HepG2 (cell line): ENCODE results near the gene CEP76. TPM values are rescaled to one million over a fixed set of nuclear protein-coding genes. Genes with fewer than 3 reads are reported as not detected.

Experiments used
- BCL6 ChIP-seq: IDR thresholded peaks from 2 replicates; pipeline ENCODE4 v1.6.1; 2016; ENCODE audit warnings: missing genetic modification reagents, missing compliant biosample characterization
- CREM ChIP-seq, 2 experiments: sonication (generic) in 1 of 2; formaldehyde crosslinking in 1 of 2; IDR thresholded peaks; 2 replicates each; pipeline versions ENCODE4 v1.4.0 to v1.6.1; 2016 to 2020; ENCODE audit warnings: antibody characterized with exemption in 1 of 2, mild to moderate bottlenecking in 1 of 2, missing genetic modification reagents in 1 of 2
- EHMT2 ChIP-seq: fragments of 200-600 bp; sonication (generic); IDR thresholded peaks from 2 replicates; pipeline ENCODE4 v1.7.0; 2017; ENCODE audit warnings: antibody characterized with exemption, low read depth, low read length, borderline replicate concordance
- ELF3 ChIP-seq: IDR thresholded peaks from 2 replicates; pipeline ENCODE4 v1.6.1; 2016; ENCODE audit warnings: missing genetic modification reagents, missing compliant biosample characterization
- ELK4 ChIP-seq: sonication (generic); formaldehyde crosslinking; IDR thresholded peaks from 2 replicates; pipeline ENCODE4 v1.9.0; 2021; ENCODE audit warnings: missing genetic modification reagents, borderline replicate concordance
- EP300 ChIP-seq, 3 experiments: sonication (generic) in 1 of 3; formaldehyde crosslinking in 1 of 3; IDR thresholded peaks; 2 replicates each; pipeline versions ENCODE4 v1.5.1 to v1.6.1; 2011 to 2020; ENCODE audit warnings: low read depth in 2 of 3, low read length in 2 of 3, borderline replicate concordance in 1 of 3, improper control_type of control experiment in 1 of 3, mild to moderate bottlenecking in 1 of 3, missing genetic modification reagents in 1 of 3, moderate library complexity in 1 of 3
- FOXA1 ChIP-seq, 2 experiments: fragments of 450-650 bp in 1 of 2; sonication (generic) in 1 of 2; formaldehyde crosslinking in 1 of 2; IDR thresholded peaks; 2 replicates each; pipeline versions ENCODE4 v1.4.0 to v1.6.1; 2016 to 2020; ENCODE audit warnings: missing genetic modification reagents in 1 of 2
- FOXA3 ChIP-seq: IDR thresholded peaks from 2 replicates; pipeline ENCODE4 v1.6.1; 2016; ENCODE audit warnings: missing genetic modification reagents, missing compliant biosample characterization
- FOXP4 ChIP-seq: sonication (generic); formaldehyde crosslinking; IDR thresholded peaks from 2 replicates; pipeline ENCODE4 v1.4.0; 2020; ENCODE audit warnings: missing genetic modification reagents
- HOXA3 ChIP-seq: sonication (generic); formaldehyde crosslinking; IDR thresholded peaks from 2 replicates; pipeline ENCODE4 v1.5.0; 2020; ENCODE audit warnings: missing genetic modification reagents
- KDM5B ChIP-seq: sonication (generic); formaldehyde crosslinking; IDR thresholded peaks from 2 replicates; pipeline ENCODE4 v1.4.0; 2020; ENCODE audit warnings: missing genetic modification reagents, mild to moderate bottlenecking, borderline replicate concordance
- MIXL1 ChIP-seq: IDR thresholded peaks from 2 replicates; pipeline ENCODE4 v1.6.1; 2016
- MYC ChIP-seq: sonication (generic); formaldehyde crosslinking; IDR thresholded peaks from 2 replicates; pipeline ENCODE4 v1.9.0; 2021; ENCODE audit warnings: missing genetic modification reagents, borderline replicate concordance
- NPAS2 ChIP-seq: sonication (generic); formaldehyde crosslinking; IDR thresholded peaks from 2 replicates; pipeline ENCODE4 v1.8.0; 2022; ENCODE audit warnings: mild to moderate bottlenecking, missing genetic modification reagents, borderline replicate concordance
- RARA ChIP-seq: IDR thresholded peaks from 2 replicates; pipeline ENCODE4 v1.6.1; 2016; ENCODE audit warnings: missing genetic modification reagents, missing compliant biosample characterization
- SAP130 ChIP-seq: IDR thresholded peaks from 2 replicates; pipeline ENCODE4 v1.6.1; 2016; ENCODE audit warnings: low read depth
- SMARCC2 ChIP-seq: fragments of 450-650 bp; IDR thresholded peaks from 2 replicates; pipeline ENCODE4 v1.6.1; 2017; ENCODE audit warnings: antibody characterized with exemption, mild to moderate bottlenecking
- SOX5 ChIP-seq: IDR thresholded peaks from 2 replicates; pipeline ENCODE4 v1.6.1; 2016; ENCODE audit warnings: borderline replicate concordance
- SOX6 ChIP-seq, 2 experiments: fragments of 450-650 bp in 1 of 2; sonication (generic) in 1 of 2; formaldehyde crosslinking in 1 of 2; IDR thresholded peaks; 2 replicates each; pipeline versions ENCODE4 v1.4.0 to v1.6.1; 2017 to 2020; ENCODE audit warnings: antibody characterized with exemption in 1 of 2, mild to moderate bottlenecking in 1 of 2, missing genetic modification reagents in 1 of 2
- SP4 ChIP-seq: sonication (generic); formaldehyde crosslinking; IDR thresholded peaks from 2 replicates; pipeline ENCODE4 v1.8.1; 2023; ENCODE audit warnings: mild to moderate bottlenecking, missing genetic modification reagents
- TOE1 ChIP-seq: sonication (generic); formaldehyde crosslinking; IDR thresholded peaks from 2 replicates; pipeline ENCODE4 v1.4.0; 2020; ENCODE audit warnings: mild to moderate bottlenecking, missing genetic modification reagents
- TOPORS ChIP-seq: sonication (generic); formaldehyde crosslinking; IDR thresholded peaks from 2 replicates; pipeline ENCODE4 v1.8.0; 2023; ENCODE audit warnings: mild to moderate bottlenecking, missing genetic modification reagents
- ZBTB37 ChIP-seq: sonication (generic); formaldehyde crosslinking; IDR thresholded peaks from 2 replicates; pipeline ENCODE4 v1.4.0; 2020; ENCODE audit warnings: mild to moderate bottlenecking, missing genetic modification reagents
- ZNF253 ChIP-seq: sonication (generic); formaldehyde crosslinking; IDR thresholded peaks from 2 replicates; pipeline ENCODE4 v1.8.0; 2022; ENCODE audit warnings: mild to moderate bottlenecking, missing genetic modification reagents, borderline replicate concordance
- ZNF335 ChIP-seq: sonication (generic); formaldehyde crosslinking; IDR thresholded peaks from 2 replicates; pipeline ENCODE4 v1.4.0; 2020; ENCODE audit warnings: missing genetic modification reagents
- ZNF441 ChIP-seq: sonication (generic); formaldehyde crosslinking; IDR thresholded peaks from 2 replicates; pipeline ENCODE4 v1.7.0; 2021; ENCODE audit warnings: missing genetic modification reagents, borderline replicate concordance
- ZNF749 ChIP-seq: sonication (generic); formaldehyde crosslinking; IDR thresholded peaks from 2 replicates; pipeline ENCODE4 v1.8.0; 2022; ENCODE audit warnings: mild to moderate bottlenecking, missing genetic modification reagents, moderate library complexity, borderline replicate concordance
- ZNF782 ChIP-seq: sonication (generic); formaldehyde crosslinking; IDR thresholded peaks from 2 replicates; pipeline ENCODE4 v1.4.0; 2020; ENCODE audit warnings: missing genetic modification reagents, mild to moderate bottlenecking, borderline replicate concordance
- polyA plus RNA-seq, 8 experiments: library from polyadenylated mRNA; depleted of rRNA in 3 of 8; stranded (reverse) in 7 of 8; unstranded in 1 of 8; fragments of >200 nt; fragmentation: Illumina TruSeq in 4 of 8; extraction: Trizol in 4 of 8; gene quantifications; 2 replicates each; pipeline versions ENCODE4 v1.2.1 to v1.2.3, GENCODE V29; 2011 to 2016; ENCODE audit warnings: low read depth in 4 of 8, missing spikeins in 1 of 8, mixed read lengths in 1 of 8; ENCODE audit not compliant: insufficient read depth in 1 of 8
- total RNA-seq, 5 experiments: library from RNA; depleted of rRNA; stranded (reverse); fragments of >200 nt; fragmentation: Illumina TruSeq; extraction: Trizol; gene quantifications; 2 replicates each; pipeline ENCODE4 v1.2.3, GENCODE V29; 2016; ENCODE audit warnings: low read depth in 1 of 5

CEP76 gene
- total and polyA plus RNA-seq, 2 of the 13 experiments (the other 11 are each of a cell fraction or from before 2014, with no cell fraction given): 13.9 to 15.1 TPM

- TF ChIP-seq CREM (IDR thresholded peaks at IDR 0.05): 0 out of 2 replicates have a peak, but pooled peaks have one; percentile 37
- no peak for TF ChIP-seq CREM (CRISPR knock-in tag; IDR thresholded peaks at IDR 0.05)
- TF ChIP-seq ZNF335 (CRISPR knock-in tag): peak; percentile 87
- TF ChIP-seq FOXA3: peak; percentile 87
- no peak for TF ChIP-seq ZNF749 (CRISPR knock-in tag)
- TF ChIP-seq ZBTB37: no peak
- no peak for TF ChIP-seq NPAS2 (CRISPR knock-in tag)
- TF ChIP-seq RARA (CRISPR knock-in tag): peak; percentile 77
- no peak for TF ChIP-seq TOPORS (CRISPR knock-in tag)
- peak; percentile 70; the same call in 1 of the 2 replicates for TF ChIP-seq MIXL1 (CRISPR knock-in tag)
- peak; percentile 49 for TF ChIP-seq SAP130
- TF ChIP-seq ELK4 (CRISPR knock-in tag): no peak
- TF ChIP-seq MYC (CRISPR knock-in tag): no peak
- TF ChIP-seq ZNF782 (CRISPR knock-in tag): no peak
- TF ChIP-seq FOXA1 (IDR thresholded peaks at IDR 0.05): peak; percentile 65; the same call in 1 of the 2 replicates
- TF ChIP-seq FOXA1 (CRISPR knock-in tag; IDR thresholded peaks at IDR 0.05): peak; percentile 53
- no peak for TF ChIP-seq ZNF253 (CRISPR knock-in tag)
- no peak for TF ChIP-seq ZNF441 (CRISPR knock-in tag)
- no peak for TF ChIP-seq SOX6 (IDR thresholded peaks at IDR 0.05)
- TF ChIP-seq SOX6 (CRISPR knock-in tag; IDR thresholded peaks at IDR 0.05): peak; percentile 50; the same call in 1 of the 2 replicates
- TF ChIP-seq FOXP4 (CRISPR knock-in tag): peak; percentile 31; the same call in 1 of the 2 replicates
- peak; percentile 56; the same call in 1 of the 2 replicates for TF ChIP-seq ELF3 (CRISPR knock-in tag)
- TF ChIP-seq SMARCC2: no peak
- no peak for TF ChIP-seq KDM5B
- TF ChIP-seq TOE1: no peak
- TF ChIP-seq EHMT2: no peak
- peak; percentile 83; the same call in 1 of the 2 replicates for TF ChIP-seq SOX5
- peak in 1 of 2 experiments; percentile 61; a peak in 1 of 4 replicates for TF ChIP-seq EP300 (IDR thresholded peaks at IDR 0.05; ENCODE audit: low read depth in 2 of 2, low read length in 2 of 2)
- TF ChIP-seq EP300 (CRISPR knock-in tag; IDR thresholded peaks at IDR 0.05; ENCODE audit: borderline replicate concordance): no peak
- TF ChIP-seq SP4: no peak
- TF ChIP-seq BCL6 (CRISPR knock-in tag): peak; percentile 98
- no peak for TF ChIP-seq HOXA3 (CRISPR knock-in tag)
Observed at GRCh38 chr18:12699747-12700146, 2.8 kb downstream of the CEP76 start (continued).
